Heart left ventricle (tissue), 16 donors: ENCODE measurements around the gene ECM2. TPM values are rescaled to one million over a fixed set of nuclear protein-coding genes. Genes with fewer than 3 reads are reported as not detected.

ENCODE experiments used
- ATAC-seq, 4 donors: fragments of 200-7000 bp; cut with Tn5 transposase; one replicate each; pipeline ENCODE4 v1.9.1; 2020 to 2022; ENCODE audit warnings: moderate library complexity in 4 of 4, mild to moderate bottlenecking in 3 of 4, moderate number of reproducible peaks in 1 of 4
- DNase-seq, 5 donors: peaks; one replicate each; pipeline ENCODE4 v3.0.0-alpha.2; 2020
- H3K27ac ChIP-seq, 12 donors: fragments of 200-600 bp; sonication (generic) in 4 of 12; one replicate each; pipeline versions ENCODE4 v1.5.0 to v1.8.0; 2016 to 2022; ENCODE audit warnings: mild to moderate bottlenecking in 2 of 12
- H3K27me3 ChIP-seq, 9 donors: fragments of 200-600 bp; sonication (generic) in 2 of 9; one replicate each; pipeline versions ENCODE4 v1.5.1 to v1.8.0; 2016 to 2022; ENCODE audit warnings: mild to moderate bottlenecking in 3 of 9
- H3K36me3 ChIP-seq, 9 donors: fragments of 200-600 bp; sonication (generic) in 2 of 9; one replicate each; pipeline versions ENCODE4 v1.5.0 to v1.8.0; 2018 to 2022; ENCODE audit warnings: mild to moderate bottlenecking in 2 of 9
- H3K4me1 ChIP-seq, 12 donors: fragments of 200-600 bp; sonication (generic) in 4 of 12; one replicate each; pipeline versions ENCODE4 v1.5.0 to v1.8.0; 2016 to 2022; ENCODE audit warnings: mild to moderate bottlenecking in 3 of 12
- H3K4me3 ChIP-seq, 12 donors: fragments of 200-600 bp; sonication (generic) in 4 of 12; one replicate each; pipeline versions ENCODE4 v1.5.0 to v1.8.0; 2017 to 2022; ENCODE audit warnings: mild to moderate bottlenecking in 9 of 12, moderate library complexity in 4 of 12
- H3K9me3 ChIP-seq, 12 donors: fragments of 200-600 bp; sonication (generic) in 4 of 12; one replicate each; pipeline versions ENCODE4 v1.5.0 to v1.8.0; 2016 to 2022; ENCODE audit warnings: mild to moderate bottlenecking in 1 of 12
- CTCF ChIP-seq, 12 donors: fragments of 200-600 bp; sonication (generic) in 4 of 12; IDR thresholded peaks; one replicate each; pipeline versions ENCODE4 v1.5.0 to v1.8.0; 2018 to 2022; ENCODE audit warnings: antibody characterized with exemption in 12 of 12, mild to moderate bottlenecking in 5 of 12
- POLR2A ChIP-seq, 2 donors: fragments of 450-650 bp; IDR thresholded peaks; one replicate each; pipeline ENCODE4 v1.6.1; 2017; ENCODE audit warnings: antibody characterized with exemption in 2 of 2, mild to moderate bottlenecking in 2 of 2, moderate library complexity in 2 of 2
- WGBS, 4 donors: extraction: QIAGEN DNeasy Blood & Tissue Kit in 2 of 4; methylation state at CpG; one replicate each; pipeline versions ENCODE4 v1.1.5 to v1.1.7; 2013 to 2018; 5-methylcytosine and 5-hydroxymethylcytosine counted together
- intact Hi-C, 10 donors: fragments of 100-400 bp; cut with DNase I; formaldehyde crosslinking; loops; one replicate each; pipeline versions ENCODE4 v1.11.1 to v1.14.2; 2022
- polyA plus RNA-seq, 2 donors: library from polyadenylated mRNA; stranded (reverse); fragments of 200-250 nt; gene quantifications; one replicate each; pipeline ENCODE4 v1.2.3, GENCODE V29; 2013
- total RNA-seq, 9 donors: library from RNA; depleted of rRNA in 2 of 9; stranded (reverse); fragments of >200 nt in 2 of 9; fragmentation: NEBNext Ultra II Directional in 3 of 9; extraction: Animal tissue kit (Norgen Biotek cat#: 25700) in 3 of 9; gene quantifications; one replicate each; pipeline versions ENCODE4 v1.1.0 to v1.2.4, GENCODE V29; 2016 to 2023
- donor health status: ischemic (EF 13 %, LVEDD 7.1; RV severe dilation, severe dysfunction).
- donor health status: healthy with polysubstance abuse.
- donor health status: DM: no; HTN: yes; CAD: no.
- donor health status: DM: no; HTN: no; CAD: no.
- donor health status: ischemic (EF 25% LVEDD 6.9; RV normal size, moderate dysfunction).
- donor health status: ischemic (EF 25% LVEDD 5.7; RV mildly dilated, moderate dysfunction).
- donor health status: healthy.
- donor health status: DM: yes; HTN: yes; CAD: no.
- donor health status: ischemic (EF 35%, LVEDD 5.7; RV mildly dilated, moderate dysfunction).
- donor health status: nonischemic (EF 11% LVEDD 7.7; RV severe dilation, severe dysfunction).
- donor health status: DM: yes; HTN: yes; CAD: no.
- donor health status: PGD.
- donor health status: ischemic (EF 29% LVEDD 5.4; RV normal size, mild dysfunction).
- donor health status: nonischemic (EF 23%, LVEDD 6.1; RV moderate dilation, normal function).

Gene ECM2
- total and polyA plus RNA-seq, 11 donors = 1.6 to 32.4 (median 9.2) TPM

- Histone ChIP-seq H3K4me1 (peaks cover 0 to 16% (median 8%) of the 10 kb centered on the region in 12 donors), H3K4me3 (no peak overlapping the region), H3K9me3 (no peaks in the 10 kb centered on the region), H3K36me3 (peaks cover 0 to 93% (median 0%) of the 10 kb centered on the region in 9 donors), H3K27me3 (no peaks in the 10 kb centered on the region), H3K27ac (peak overlapping the region in 7 of 12 donors; percentile 25 to 71 (median 49))
- ATAC-seq (peak; percentile 47 to 87 (median 75)), DNase-seq (no peak)
- 48 to 56% (median 50%) methylated on average over 3 of the region's 3 CpGs for WGBS, 4 donors
- TF ChIP-seq CTCF (IDR thresholded peaks at IDR 0.05) = no peak
- no peak for TF ChIP-seq POLR2A (IDR thresholded peaks at IDR 0.05)
- intact Hi-C loops = loop anchor here in 1 of 10 donors (10.0 kb wide), 1 partner anchor 171 kb away; no protein-coding TSS in a partner anchor
These were observed 71.8 kb downstream of the ECM2 start for GRCh38 chr9:92463984-92464383.

- Histone ChIP-seq H3K27ac (peak overlapping the region in 4 of 12 donors; percentile 29 to 71 (median 50)), H3K36me3 (peaks cover 0 to 93% (median 0%) of the 10 kb centered on the region in 9 donors), H3K9me3 (no peaks in the 10 kb centered on the region), H3K27me3 (no peaks in the 10 kb centered on the region), H3K4me3 (no peak overlapping the region), H3K4me1 (peaks cover 0 to 16% (median 8%) of the 10 kb centered on the region in 12 donors)
- intact Hi-C loops = loop anchor here in 1 of 10 donors (10.0 kb wide), 1 partner anchor 171 kb away; no protein-coding TSS in a partner anchor
- DNase-seq (no peak), ATAC-seq (no peak)
- no peak for TF ChIP-seq POLR2A (IDR thresholded peaks at IDR 0.05)
- TF ChIP-seq CTCF (IDR thresholded peaks at IDR 0.05) = no peak
These were observed 72.4 kb downstream of the ECM2 start for GRCh38 chr9:92463387-92463786.

- ATAC-seq (no peak), DNase-seq (no peak)
- Histone ChIP-seq H3K27me3 (no peaks in the 10 kb centered on the region), H3K9me3 (no peaks in the 10 kb centered on the region), H3K4me1 (no peaks in the 10 kb centered on the region), H3K4me3 (no peak overlapping the region), H3K36me3 (peaks cover 0 to 58% (median 0%) of the 10 kb centered on the region in 9 donors), H3K27ac (no peak overlapping the region)
- WGBS, 4 donors = 95 to 99% (median 96%) methylated on average over 4 of the region's 4 CpGs
- TF ChIP-seq CTCF (IDR thresholded peaks at IDR 0.05) = no peak
- TF ChIP-seq POLR2A (IDR thresholded peaks at IDR 0.05) = no peak
- intact Hi-C loops = no loop called here
These were observed 78.2 kb downstream of the ECM2 start for GRCh38 chr9:92457576-92457975.

- DNase-seq (no peak), ATAC-seq (no peak)
- WGBS, 4 donors = 84 to 90% (median 86%) methylated on average over 3 of the region's 3 CpGs
- intact Hi-C loops = no loop called here
- Histone ChIP-seq H3K27ac (no peak overlapping the region), H3K27me3 (no peaks in the 10 kb centered on the region), H3K36me3 (peaks cover 0 to 35% (median 0%) of the 10 kb centered on the region in 9 donors), H3K9me3 (no peaks in the 10 kb centered on the region), H3K4me3 (no peak overlapping the region), H3K4me1 (no peaks in the 10 kb centered on the region)
- TF ChIP-seq POLR2A (IDR thresholded peaks at IDR 0.05) (no peak), CTCF (IDR thresholded peaks at IDR 0.05) (peak in 2 of 12 donors; percentile 5 to 6)
These were observed 80.6 kb downstream of the ECM2 start for GRCh38 chr9:92455217-92455616.
